ENCODE data around the gene DDC.

Gene DDC

DNA sequence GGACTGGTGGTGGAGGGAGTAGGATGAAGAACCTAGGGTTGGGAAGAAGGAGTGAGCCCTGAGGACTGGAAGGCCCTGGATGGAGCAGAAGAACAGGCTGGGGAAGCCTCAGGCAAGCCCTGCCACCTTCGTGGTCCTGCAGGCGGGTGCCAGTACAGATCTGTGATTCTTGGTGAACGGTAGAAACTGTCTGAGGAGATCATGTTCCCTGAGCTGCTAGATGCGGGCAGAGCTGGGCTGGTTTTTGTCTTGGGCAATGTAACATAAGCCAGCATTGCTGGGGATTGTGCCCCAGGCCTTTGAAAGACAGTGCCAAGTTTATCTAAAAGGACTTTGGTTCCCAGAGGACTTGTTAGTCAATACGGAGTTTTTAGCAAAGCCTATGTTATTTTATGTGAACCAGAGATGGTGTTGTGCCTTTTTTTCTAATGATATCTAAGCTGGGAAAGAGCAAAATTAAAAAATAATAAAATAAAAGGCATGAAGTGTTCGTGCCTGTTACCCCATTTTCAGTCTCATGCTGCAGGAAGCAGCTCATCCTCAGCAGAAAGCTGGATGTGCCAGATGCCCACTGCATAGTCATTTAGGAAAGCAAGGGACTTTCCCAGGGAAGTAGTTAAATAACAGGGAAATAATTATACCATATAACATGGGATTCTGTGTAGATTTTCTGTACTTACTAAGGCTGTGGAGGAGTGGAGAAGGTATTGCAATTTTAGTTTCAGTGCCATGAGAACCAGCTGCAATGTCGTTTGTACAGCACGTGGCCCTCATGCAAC is 90.6 kb downstream of the DDC start:
- Mint-ChIP-seq H3K27ac (peak overlapping the region; percentile 93), H3K9me3 (no peaks in the 10 kb centered on the region), H3K4me1 (no peaks in the 10 kb centered on the region), H3K36me3 (ENCODE audit: low read depth) (no peaks in the 10 kb centered on the region), H3K4me3 (no peak overlapping the region), H3K27me3 (ENCODE audit: low read depth, poor library complexity) (peaks cover 8% of the 10 kb centered on the region)
- DNase-seq, result no peak
- TF ChIP-seq, protein P1, sequence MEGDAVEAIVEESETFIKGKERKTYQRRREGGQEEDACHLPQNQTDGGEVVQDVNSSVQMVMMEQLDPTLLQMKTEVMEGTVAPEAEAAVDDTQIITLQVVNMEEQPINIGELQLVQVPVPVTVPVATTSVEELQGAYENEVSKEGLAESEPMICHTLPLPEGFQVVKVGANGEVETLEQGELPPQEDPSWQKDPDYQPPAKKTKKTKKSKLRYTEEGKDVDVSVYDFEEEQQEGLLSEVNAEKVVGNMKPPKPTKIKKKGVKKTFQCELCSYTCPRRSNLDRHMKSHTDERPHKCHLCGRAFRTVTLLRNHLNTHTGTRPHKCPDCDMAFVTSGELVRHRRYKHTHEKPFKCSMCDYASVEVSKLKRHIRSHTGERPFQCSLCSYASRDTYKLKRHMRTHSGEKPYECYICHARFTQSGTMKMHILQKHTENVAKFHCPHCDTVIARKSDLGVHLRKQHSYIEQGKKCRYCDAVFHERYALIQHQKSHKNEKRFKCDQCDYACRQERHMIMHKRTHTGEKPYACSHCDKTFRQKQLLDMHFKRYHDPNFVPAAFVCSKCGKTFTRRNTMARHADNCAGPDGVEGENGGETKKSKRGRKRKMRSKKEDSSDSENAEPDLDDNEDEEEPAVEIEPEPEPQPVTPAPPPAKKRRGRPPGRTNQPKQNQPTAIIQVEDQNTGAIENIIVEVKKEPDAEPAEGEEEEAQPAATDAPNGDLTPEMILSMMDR (IDR thresholded peaks at IDR 0.05), result no peak

DNA sequence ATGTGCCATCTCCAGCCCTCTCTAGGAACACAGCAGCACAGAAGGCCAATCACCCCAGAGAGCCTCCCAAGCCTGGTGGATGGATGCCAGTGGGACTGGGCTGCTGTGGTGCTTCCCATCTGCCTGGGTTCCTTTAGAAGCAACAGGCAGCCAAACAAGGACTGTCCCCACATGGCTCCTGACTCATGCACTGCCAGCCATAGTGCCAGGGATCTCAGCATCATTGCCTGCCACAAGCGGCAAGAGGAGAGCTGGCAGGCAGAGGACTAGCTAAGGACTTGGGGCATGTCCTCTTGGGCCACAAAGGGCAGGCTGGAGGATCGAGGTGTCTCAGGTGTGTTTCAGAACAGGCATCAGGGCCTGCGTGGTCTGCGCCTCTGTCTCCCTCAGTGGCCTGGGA is 91.7 kb downstream of the DDC start:
- no peak overlapping the region for H3K27ac Mint-ChIP-seq
- no peaks in the 10 kb centered on the region for H3K9me3 Mint-ChIP-seq
- H3K4me3 Mint-ChIP-seq, result no peak overlapping the region
- peaks cover 8% of the 10 kb centered on the region for H3K27me3 Mint-ChIP-seq (ENCODE audit: low read depth, poor library complexity)
- DNase-seq, result no peak
- no peaks in the 10 kb centered on the region for H3K4me1 Mint-ChIP-seq
- TF ChIP-seq, protein P1 (IDR thresholded peaks at IDR 0.05), result no peak
- H3K36me3 Mint-ChIP-seq (ENCODE audit: low read depth), result no peaks in the 10 kb centered on the region

GRCh38 chr7:50472427-50472826 is 92.8 kb downstream of the DDC start:
- no peak for DNase-seq

GRCh38 chr7:50471970-50472369 is 93.2 kb downstream of the DDC start:
- Mint-ChIP-seq H3K9me3 (no peaks in the 10 kb centered on the region), H3K4me1 (no peaks in the 10 kb centered on the region), H3K27ac (no peak overlapping the region), H3K36me3 (ENCODE audit: low read depth) (no peaks in the 10 kb centered on the region), H3K4me3 (no peak overlapping the region), H3K27me3 (ENCODE audit: low read depth, poor library complexity) (peaks cover 18% of the 10 kb centered on the region)
- no peak for DNase-seq
- TF ChIP-seq, protein P1 (IDR thresholded peaks at IDR 0.05), result no peak

More at GRCh38 chr7:50472427-50472826, 92.8 kb downstream of the DDC start:
- H3K4me1 Mint-ChIP-seq, result no peaks in the 10 kb centered on the region
- H3K9me3 Mint-ChIP-seq, result no peaks in the 10 kb centered on the region
- TF ChIP-seq, protein P1 (IDR thresholded peaks at IDR 0.05), result no peak
- H3K27ac Mint-ChIP-seq, result no peak overlapping the region
- H3K36me3 Mint-ChIP-seq (ENCODE audit: low read depth), result no peaks in the 10 kb centered on the region
- peaks cover 16% of the 10 kb centered on the region for H3K27me3 Mint-ChIP-seq (ENCODE audit: low read depth, poor library complexity)
- H3K4me3 Mint-ChIP-seq, result no peak overlapping the region

DNA sequence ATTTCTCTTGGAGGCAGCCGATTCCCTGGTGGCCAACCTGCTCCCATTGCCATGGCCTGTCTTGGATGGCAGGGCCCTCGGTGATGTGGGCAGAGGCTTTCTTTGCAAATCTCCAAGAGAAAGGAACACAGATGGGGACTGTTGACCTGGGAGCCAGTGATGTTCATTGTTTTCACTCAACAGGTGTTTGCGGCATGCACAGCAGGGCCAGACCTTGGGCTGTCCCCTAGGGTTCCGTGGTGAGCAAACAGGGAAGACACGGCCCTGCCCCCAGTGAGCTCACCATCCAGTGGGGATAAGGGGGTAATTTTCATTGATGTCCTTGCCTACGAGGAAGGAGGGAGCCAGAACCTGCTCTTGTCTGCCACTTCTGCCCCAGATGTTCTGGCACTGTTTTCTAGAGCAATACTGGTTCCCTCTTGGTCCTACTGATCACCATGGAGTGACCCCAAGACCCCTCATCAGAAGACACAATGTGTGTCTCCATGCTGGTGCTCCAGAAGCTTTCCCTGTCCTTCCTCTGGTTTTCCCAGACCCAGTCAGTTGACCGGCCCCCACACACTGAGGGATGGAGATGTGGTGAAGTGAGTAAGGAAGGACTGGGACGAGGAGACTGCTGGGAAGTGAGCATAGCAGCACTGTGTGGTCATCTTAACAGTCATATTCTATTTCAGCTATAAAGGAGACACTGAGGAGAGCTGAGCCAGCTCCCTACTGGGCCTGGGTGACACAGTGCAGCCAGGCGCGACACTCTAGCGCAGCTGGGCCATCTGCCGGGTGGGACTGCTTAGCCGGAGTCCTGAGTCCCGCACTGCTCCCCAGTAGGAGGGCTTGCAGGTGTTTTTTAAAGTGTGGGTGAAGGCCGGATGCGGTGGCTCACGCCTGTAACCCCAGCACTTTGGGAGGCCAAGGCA is 94.7 kb downstream of the DDC start:
- DNase-seq, result no peak

More for the DNA sequence above, 94.7 kb downstream of the DDC start:
- H3K27ac Mint-ChIP-seq, result no peak overlapping the region
- TF ChIP-seq, protein P1 (IDR thresholded peaks at IDR 0.05), result no peak
- no peaks in the 10 kb centered on the region for H3K36me3 Mint-ChIP-seq (ENCODE audit: low read depth)
- H3K27me3 Mint-ChIP-seq (ENCODE audit: low read depth, poor library complexity), result peaks cover 18% of the 10 kb centered on the region
- no peak overlapping the region for H3K4me3 Mint-ChIP-seq
- H3K4me1 Mint-ChIP-seq, result no peaks in the 10 kb centered on the region
- H3K9me3 Mint-ChIP-seq, result no peaks in the 10 kb centered on the region

All from nephron progenitor cell (in vitro differentiated cells).